Measurements from ENCODE around the gene HSD17B8.

Gene HSD17B8

DNA sequence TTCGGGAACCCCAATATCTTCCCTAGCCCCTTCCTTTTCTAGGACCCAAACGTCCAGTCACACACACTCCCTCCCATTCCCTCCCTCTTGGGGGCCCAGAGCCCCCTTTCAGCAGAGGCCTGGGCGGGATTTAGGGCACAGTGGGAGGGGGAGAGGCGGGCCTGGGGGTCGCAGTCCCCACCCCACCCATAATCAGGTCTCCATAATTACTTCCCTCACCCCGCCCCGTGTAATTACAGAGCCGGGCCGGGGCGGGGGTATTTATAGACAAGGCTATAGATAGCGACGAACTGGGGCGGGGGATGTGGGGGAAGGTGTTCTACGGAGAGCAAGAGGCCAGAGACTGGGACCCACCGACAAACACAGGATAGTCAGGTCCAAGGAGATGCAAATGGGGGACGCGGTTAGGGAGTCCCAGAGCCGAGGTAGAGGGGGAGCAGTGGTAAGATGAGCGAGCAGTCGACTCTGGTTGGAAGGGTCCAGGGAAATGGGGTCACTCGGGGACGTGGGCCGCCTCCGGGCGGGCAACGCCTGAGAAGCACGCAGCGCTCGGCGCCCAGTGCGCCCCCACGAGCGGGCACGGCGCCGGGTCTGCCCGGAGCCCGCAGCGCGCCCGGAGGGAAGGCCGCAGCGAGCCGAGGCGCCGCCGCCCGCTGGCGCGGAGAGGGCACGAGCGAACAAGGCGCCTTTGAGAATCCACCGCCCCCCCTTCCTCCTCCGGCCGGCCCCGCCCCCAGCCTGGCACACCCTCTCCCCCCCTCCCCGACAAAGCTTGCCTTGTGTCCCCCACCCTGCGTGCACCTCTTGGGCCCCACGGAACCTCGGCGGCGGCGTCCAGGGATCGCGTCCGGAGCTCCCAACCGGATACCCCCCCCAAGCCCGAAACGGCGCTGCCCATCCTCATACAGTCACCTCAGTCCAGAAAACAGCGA is 11.5 kb upstream of the HSD17B8 start:
- DNase-seq: peak; percentile 38

DNA sequence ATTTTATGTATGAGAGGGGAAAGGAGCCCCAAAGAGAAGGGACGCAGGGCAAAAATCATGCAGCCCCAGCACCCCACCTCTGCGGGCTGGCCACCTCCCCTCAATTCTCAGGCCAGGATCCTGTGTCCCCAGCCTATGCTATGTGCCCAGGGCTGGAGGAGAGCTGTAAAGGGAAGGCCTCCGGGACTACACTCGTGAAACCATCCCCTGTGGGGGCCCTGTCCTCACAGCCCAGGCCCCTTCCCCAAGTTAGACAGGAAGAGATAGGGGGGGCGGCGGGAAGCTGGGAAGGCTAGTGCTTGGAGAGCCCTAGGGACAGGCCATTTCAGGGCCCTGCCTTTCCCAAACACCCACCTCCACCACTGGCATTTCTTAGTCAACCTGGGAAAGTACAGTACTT is 10.8 kb upstream of the HSD17B8 start:
- DNase-seq: no peak

DNA sequence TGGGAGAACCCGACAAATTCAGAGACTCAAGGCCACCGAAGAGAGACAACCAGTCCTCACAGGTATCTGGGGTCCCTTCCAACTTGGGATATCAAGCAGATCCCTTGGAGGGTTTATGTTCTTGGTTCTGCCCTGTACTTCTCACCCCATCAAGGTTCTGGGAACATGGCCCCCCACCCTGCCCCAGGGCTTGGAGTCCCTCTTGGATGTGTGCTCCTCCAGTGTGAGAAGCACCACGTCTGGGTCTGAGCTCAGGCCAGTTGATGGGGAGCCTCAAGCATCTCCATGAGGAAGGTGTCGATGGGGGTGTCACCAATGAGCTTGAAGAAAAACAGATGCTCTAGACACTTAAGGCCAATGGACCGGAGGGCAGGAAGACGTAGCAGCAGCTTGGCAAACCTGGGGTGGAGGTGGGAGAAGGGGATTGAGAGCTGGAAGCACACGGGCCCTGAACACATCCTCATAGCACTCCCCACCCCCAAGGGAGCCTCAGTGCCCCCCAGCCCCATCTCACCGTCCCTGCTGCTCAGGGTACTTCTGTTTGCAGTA is 9.9 kb upstream of the HSD17B8 start:
- DNase-seq: no peak

DNA sequence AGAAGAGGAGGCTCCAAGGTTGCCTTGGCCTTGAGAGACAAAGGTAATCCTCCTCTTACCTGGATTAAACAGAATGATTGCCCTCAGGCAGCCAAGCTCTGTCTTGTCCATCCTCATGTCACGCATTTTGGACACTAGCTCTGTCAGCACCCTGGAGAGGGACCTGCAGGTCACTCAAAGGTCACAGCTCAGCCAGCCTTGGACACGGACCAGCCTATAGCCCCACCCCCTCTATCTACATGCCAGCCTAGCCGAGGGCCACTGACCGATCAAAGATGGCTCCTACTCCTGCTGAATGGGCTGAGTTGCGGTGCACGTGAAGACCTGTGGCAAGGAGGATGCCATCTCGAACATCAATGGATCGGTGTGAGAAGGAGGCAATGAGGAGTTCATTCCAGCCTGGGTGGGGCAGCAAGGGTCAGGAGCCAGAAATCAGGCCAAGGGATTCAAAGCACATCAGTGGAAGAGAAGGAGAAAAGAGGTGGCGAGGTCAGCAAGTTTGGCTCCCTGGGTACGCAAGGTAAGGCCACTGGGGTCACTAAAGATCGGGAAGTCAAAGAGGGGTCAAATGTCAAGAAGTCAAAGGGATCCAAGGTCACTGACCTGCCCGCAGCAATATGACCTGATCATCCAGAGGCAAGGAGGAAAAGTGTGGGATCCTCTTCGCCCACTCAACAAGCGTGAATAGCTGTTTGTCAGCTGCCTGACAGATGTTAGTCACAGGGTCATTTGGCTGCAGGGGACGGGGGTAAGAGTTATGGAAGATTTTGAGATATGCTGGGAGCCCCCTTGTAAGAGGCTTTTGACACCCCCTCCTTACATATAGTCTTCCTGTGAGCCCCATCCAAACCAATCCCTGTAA is 8.9 kb upstream of the HSD17B8 start:
- DNase-seq: no peak

DNA sequence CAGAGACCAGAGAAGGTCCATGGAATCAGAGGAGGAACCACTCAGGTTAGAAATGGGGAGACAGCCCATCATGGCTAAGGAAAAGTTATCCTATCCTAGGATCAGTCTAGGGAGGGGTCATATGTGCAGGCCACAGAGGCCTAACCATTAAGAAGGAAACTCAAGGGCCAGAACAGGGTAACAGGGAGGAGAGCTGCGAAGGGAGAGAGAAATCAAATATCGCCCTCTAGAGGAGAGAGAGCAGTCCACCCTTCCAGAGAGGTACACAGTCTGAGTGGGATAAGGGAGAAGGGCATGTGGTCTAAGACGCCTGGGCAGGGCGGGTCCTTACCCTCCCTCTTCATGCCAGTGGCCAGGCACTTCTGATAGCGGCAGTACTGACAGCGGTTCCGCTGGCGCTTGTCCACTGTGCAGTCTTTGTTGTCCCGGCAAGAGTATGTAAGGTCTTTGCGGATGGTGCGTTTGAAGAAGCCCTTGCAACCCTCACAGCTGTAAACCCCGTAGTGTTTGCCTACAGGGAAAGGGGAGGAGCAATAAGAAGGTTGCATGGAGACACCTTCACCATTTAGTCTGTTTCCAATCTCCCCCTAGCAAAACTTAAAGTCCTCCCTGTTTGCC is 6.9 kb upstream of the HSD17B8 start:
- no peak for DNase-seq

DNA sequence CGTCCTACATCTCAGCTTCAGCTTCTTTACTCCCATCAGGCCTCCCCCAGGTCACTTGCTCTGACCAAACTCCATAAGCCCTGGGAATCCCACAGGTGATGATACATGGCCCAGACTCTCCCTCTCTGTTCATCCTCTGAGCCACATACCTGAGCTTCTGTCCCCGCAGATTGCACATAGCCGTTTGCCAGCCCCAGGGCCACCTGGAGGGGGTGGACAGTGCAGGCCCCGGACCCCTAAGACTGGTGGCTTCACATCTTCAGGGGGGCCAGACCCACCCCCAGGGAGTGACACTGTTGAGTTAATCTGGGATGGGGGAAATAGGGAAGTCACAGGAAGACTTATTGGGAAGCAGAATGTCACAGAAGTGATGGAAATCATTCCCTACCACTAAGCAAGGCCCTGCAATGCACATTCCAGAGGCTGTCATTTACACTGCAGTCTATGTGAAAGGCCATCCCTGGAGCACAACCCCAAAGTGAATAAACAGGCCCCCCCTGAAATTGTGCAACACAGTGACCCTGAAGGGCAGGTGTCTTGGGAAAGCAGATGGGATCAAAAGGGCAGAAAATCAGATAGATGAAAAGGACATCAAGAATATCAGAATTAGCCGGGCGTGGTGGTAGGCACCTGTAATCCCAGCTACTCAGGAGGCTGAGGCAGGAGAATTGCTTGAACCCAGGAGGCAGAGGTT is 6.1 kb upstream of the HSD17B8 start:
- DNase-seq: no peak

DNA sequence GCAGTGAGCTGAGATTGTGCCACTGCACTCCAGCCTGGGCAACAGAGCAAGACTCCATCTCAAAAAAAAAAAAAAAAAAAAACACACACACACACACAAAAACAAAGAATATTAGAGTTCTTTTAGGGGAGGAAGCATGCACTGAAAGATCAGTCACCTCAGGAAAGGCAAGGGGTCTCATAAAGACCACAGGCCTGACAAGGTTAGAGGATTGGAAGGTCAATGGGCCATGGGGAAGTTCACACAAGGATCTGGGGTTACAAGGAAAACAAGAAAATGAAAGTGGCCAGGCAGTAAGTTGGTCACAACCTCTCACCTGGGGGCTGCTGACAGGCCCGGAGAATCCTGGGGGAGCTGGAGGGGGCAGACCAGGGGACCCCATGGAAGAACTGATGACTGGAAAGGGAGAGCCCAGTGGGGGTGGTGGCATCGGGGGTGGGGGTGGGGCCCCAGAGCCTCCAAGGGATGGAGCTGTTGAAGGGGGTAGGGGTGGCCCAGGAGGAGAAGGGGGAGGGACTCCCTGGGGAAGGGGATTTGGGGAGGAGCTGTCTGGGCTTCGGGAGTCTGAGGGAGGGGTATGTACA is 5.5 kb upstream of the HSD17B8 start:
- no peak for DNase-seq

DNA sequence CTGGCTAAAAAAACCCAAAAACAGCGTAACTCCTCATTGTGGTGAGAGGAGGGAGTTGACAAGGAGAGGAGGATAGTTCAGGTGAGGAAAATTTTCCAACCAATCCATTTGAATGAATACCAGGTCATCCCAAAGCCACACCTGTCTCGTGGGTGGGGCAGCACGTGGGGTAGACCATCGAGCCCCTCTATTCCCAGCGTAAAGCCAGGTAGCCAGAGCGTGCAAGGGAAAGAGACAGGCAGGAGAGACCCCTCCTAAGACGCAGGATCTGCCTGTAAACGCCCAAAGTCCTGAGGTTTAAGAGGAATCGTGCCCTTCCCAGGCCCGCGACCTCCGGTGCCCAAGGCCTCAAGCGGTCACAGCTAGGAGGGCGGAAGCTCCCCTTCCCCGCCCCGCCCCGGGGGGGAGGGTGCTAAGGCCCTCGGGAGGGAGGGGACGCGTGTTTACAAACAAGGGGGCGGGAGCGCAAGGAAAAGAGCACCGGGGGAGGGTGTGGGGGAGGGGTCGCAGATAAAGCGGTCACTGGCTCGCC is 4.7 kb upstream of the HSD17B8 start:
- DNase-seq: peak; percentile 69

DNA sequence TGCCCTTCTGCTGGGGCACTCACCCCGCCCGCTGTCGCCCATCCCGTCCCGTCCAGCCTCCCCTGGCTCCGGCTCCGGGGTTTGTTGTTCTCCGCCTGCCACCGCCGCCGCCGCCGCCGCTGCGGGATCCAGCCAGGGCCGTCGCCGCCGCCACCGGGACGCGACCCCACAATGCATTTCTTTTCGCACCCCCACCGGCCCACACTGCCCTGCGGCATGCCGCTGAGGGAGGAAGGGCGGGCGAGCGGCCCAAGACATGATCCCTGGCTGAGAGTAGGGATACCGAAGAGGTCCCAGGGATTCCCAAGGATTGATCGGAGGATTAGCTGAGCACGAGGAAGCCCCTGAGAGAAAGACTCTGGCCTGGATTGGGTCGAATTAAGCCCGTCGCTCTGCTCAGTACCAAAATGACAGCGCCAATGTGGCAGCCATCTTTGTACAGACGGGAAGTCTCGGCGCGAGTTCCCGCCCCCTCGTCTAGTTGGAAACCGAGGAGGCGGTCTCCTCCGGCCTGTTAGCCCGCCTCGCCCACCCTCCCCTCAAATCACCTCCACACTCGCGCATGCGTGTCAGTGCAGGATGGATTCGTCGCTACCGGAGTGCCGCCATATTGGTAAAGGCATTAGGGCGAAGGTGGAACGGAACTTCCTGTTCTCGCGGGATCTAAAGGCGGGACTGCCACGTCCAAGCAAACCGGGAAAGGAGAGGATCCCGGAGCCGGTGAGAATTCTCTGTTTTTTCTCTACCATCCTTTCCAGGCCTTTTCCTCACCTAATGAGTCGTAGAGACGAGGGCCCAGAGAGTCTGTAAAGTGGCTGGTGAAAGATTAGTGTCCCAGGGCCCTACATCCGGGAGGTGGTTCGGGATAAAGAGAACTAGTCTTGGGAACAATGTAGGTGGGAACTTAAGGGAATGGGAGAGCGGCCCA is 4.0 kb upstream of the HSD17B8 start, which contains the start of the genes RXRB and SLC39A7:
Gene RXRB, minus strand, starts transcription at position 447 of the 928 bp plus-strand sequence. Its CDS starts 189 bp downstream, at position 258.
Gene SLC39A7, plus strand, starts transcription at position 649 of the 928 bp plus-strand sequence. CDS start 379 bp downstream, outside the sequence.
- peak; percentile 98 for DNase-seq

DNA sequence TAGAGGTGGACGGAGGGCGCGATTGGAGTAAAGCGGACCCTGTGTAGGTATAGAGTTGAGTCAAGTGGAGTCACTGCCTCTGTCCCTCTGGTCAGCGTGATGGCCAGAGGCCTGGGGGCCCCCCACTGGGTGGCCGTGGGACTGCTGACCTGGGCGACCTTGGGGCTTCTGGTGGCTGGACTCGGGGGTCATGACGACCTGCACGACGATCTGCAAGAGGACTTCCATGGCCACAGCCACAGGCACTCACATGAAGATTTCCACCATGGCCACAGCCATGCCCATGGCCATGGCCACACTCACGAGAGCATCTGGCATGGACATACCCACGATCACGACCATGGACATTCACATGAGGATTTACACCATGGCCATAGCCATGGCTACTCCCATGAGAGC is 3.3 kb upstream of the HSD17B8 start:
- DNase-seq: no peak

DNA sequence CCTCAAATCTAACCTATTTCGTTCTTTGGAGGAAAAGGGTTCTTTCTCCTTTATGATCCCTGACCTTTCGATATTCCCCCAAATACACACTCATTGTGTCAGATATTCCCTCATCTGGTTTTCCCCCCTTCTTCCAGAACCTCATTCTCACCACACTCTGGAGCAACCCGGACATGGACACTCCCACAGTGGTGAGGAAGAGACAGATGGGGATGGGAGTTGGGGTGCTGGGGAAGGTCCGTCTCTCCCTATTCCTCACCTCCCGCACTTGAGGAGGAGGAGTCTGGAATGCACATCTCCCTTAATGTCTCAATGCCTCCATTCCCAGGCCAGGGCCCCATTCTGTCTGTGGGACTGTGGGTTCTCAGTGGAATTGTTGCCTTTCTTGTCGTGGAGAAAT is 2.5 kb upstream of the HSD17B8 start:
- no peak for DNase-seq

DNA sequence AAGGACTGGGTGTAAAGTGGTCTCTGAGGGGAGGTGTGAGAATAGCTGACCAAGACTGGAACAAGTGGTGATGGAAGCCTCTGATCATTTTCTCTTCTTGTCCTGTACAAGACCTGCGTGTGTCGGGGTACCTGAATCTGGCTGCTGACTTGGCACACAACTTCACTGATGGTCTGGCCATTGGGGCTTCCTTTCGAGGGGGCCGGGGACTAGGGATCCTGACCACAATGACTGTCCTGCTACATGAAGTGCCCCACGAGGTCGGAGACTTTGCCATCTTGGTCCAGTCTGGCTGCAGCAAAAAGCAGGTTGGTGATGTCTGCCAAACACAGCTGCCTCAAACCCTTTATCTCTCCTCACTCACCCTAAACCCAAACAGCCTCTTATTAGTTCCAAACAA is 1.7 kb upstream of the HSD17B8 start:
- no peak for DNase-seq

DNA sequence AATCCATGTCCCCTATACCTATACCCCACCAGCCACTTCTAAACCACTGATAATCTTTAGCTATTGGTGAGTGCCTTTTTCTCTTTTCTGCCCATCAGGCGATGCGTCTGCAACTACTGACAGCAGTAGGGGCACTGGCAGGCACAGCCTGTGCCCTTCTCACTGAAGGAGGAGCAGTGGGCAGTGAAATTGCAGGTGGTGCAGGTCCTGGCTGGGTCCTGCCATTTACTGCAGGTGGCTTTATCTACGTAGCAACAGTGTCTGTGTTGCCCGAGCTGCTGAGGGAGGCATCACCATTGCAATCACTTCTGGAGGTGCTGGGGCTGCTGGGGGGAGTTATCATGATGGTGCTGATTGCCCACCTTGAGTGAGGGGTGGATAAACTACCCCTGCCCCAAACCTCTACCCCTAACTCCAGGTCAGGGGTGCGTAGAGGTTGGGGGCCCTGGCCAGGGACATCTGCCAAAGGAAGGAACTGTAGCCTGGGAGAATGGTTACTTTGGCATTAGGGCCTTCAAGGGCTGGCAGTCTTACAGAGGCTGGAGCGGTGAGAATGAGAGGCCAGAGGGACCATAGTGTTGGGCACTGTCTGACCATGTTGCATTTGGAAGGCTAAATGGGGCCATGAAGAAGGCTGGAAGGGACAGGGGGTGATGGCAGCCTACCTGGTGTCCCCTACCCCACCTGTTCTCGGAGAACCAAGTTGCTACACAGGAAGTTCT is 851 bp upstream of the HSD17B8 start:
- no peak for DNase-seq

DNA sequence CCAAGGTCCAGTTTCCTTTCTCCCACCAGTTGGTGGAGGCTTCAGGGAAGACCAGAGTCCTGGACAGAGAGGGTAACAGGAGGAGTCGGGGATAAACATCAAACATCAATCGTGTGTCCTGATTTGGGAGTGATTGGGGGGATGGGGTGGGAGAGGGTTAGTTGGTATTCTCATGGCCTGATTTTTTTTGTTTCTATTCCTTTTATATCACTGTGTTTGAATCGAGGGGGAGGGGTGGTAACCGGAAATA is 365 bp upstream of the HSD17B8 start:
- DNase-seq: no peak

DNA sequence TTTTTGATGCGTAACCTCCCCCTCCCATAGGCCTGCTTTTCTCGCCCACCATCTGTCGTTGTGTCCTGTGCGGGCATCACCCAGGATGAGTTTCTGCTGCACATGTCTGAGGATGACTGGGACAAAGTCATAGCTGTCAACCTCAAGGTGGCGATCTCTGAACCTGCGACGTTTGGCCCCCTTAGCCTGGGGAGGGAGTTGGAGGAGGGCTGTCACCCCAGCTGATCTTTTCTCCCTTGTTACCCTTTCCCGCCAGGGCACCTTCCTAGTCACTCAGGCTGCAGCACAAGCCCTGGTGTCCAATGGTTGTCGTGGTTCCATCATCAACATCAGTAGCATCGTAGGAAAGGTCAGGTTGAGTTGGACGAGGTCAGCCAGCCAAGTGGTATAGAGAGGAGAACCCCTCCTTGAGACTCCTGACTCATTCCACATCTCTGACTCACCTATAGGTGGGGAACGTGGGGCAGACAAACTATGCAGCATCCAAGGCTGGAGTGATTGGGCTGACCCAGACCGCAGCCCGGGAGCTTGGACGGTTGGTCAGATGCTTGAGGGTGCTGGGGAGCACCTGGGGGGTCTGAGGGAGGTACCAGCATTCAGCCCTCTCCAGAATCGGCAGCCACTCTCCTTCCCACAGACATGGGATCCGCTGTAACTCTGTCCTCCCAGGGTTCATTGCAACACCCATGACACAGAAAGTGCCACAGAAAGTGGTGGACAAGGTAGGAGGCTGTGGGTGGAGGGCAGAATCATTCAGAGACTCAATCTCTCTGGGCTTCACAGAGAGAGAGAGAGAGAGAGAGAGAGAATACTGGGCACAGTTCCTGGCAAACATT is 954 bp downstream of the HSD17B8 start:
- no peak for DNase-seq

DNA sequence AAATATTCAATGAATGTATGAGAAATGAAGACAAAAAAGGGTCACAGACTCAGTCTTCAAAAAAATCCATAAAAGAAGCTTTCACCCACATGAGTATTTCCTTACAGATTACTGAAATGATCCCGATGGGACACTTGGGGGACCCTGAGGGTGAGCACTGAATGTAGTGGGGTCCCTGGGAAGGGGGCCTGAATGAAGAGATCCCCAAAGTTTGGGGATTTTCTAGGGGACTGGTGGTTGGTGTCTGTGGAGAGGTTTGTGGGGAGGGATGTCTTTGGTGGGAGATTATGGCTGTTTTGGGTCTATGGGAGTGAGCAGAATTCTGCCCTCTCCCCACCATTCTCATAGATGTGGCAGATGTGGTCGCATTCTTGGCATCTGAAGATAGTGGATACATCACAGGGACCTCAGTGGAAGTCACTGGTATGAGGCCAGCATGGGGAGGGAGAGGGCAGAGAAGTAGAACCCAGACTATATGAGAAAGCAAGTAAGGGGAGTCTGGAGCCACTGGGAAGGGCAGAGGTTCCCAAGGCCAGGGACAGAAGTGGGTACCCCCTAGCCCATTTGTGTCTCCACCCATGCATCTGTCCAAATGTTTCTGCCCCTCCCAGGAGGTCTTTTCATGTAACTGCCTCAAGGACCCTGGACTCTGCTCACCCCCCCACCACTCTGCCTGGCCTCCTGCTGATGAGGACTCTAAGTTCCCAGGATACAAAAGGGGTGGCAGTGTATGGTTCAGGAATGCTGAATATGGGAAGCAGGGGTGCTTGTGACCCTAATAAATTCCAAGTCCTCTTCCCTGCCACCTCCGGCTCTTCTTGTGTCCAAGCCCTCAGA is 1.8 kb downstream of the HSD17B8 start:
- DNase-seq: no peak

DNA sequence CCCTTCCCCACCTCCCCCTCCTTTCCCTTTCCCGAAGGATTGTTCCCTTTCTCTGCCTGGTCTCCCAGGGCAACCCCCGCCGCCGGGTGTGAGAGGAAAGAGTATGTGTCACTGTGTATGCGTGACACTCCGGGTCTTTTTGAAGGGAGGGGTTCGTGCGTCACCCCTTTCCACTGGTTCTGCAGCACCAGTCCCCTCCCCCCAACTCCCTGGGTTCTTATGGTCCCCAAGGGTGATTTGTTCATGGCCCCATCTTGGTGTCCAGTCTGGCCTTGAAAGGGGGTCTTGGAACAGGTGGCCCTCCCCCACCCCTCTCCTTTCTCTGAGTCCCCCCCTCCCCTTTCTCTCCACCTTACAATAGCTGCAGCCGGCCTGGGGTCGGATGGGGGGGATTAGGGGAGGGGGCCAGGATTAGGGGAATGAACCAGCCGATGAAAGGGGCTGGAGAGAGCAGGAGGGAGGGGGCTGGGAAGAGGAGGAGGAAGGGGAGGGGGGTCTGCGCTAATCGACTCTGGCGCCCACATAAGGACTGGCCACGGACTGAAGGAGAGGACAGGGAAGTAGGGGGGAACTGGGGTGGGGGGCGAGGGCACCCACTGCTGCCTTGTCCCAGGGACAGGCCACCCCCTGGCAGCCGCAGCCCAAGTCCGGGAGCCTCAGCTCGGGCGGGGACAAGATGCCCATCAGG is 2.6 kb downstream of the HSD17B8 start:
- DNase-seq: no peak
